ENCODE results near the gene MYORG.

MYORG gene

GRCh38 chr9:34387239-34387638, 10.5 kb upstream of the MYORG start:
- no peak overlapping the region for H3K27ac ChIP-seq (ENCODE audit: low read length)
- no peaks in the 10 kb centered on the region for H3K36me3 ChIP-seq (replicated peaks; ENCODE audit: insufficient read depth, low read length)
- H3F3A ChIP-seq (ENCODE audit: insufficient read depth, low read length): no peaks in the 10 kb centered on the region
- DNase-seq: no peak
- H3K27me3 ChIP-seq (replicated peaks; ENCODE audit: insufficient read depth, low read length): no peaks in the 10 kb centered on the region
- H4K20me1 ChIP-seq (ENCODE audit: insufficient read depth, low read length): no peaks in the 10 kb centered on the region
- no peak overlapping the region for H3K9ac ChIP-seq (ENCODE audit: low read length)
- H3K9me3 ChIP-seq (replicated peaks; ENCODE audit: insufficient read depth, low read length): no peaks in the 10 kb centered on the region
- no peak overlapping the region for H3K4me2 ChIP-seq (ENCODE audit: low read depth, low read length)
- no peaks in the 10 kb centered on the region for H3K79me2 ChIP-seq (ENCODE audit: low read length)
- no peaks in the 10 kb centered on the region for H3K4me1 ChIP-seq (ENCODE audit: low read length)
- no peak for TF ChIP-seq CTCF (IDR thresholded peaks at IDR 0.05; ENCODE audit: low read length)
- no peak for TF ChIP-seq EZH2 (optimal IDR thresholded peaks at IDR 0.05; ENCODE audit: low read depth, low read length)
- no peak for TF ChIP-seq EZH2phosphoT487 (IDR thresholded peaks at IDR 0.05; ENCODE audit: low read length)
- H2AFZ ChIP-seq (ENCODE audit: low read length): no peak overlapping the region
- H3K9me2 ChIP-seq (replicated peaks; ENCODE audit: insufficient read depth, low read length): no peaks in the 10 kb centered on the region
- H3K4me3 ChIP-seq (ENCODE audit: low read length): no peak overlapping the region

- Histone ChIP-seq H3K27ac (ENCODE audit: low read length) (no peak overlapping the region), H3F3A (ENCODE audit: insufficient read depth, low read length) (no peaks in the 10 kb centered on the region), H3K9ac (ENCODE audit: low read length) (no peak overlapping the region), H3K9me3 (replicated peaks; ENCODE audit: insufficient read depth, low read length) (no peaks in the 10 kb centered on the region), H4K20me1 (ENCODE audit: insufficient read depth, low read length) (no peaks in the 10 kb centered on the region), H3K4me2 (ENCODE audit: low read depth, low read length) (no peak overlapping the region), H3K79me2 (ENCODE audit: low read length) (no peaks in the 10 kb centered on the region), H3K27me3 (replicated peaks; ENCODE audit: insufficient read depth, low read length) (no peaks in the 10 kb centered on the region), H3K4me3 (ENCODE audit: low read length) (no peak overlapping the region), H2AFZ (ENCODE audit: low read length) (no peak overlapping the region), H3K4me1 (ENCODE audit: low read length) (no peaks in the 10 kb centered on the region), H3K36me3 (replicated peaks; ENCODE audit: insufficient read depth, low read length) (no peaks in the 10 kb centered on the region), H3K9me2 (replicated peaks; ENCODE audit: insufficient read depth, low read length) (no peaks in the 10 kb centered on the region)
- TF ChIP-seq EZH2 (optimal IDR thresholded peaks at IDR 0.05; ENCODE audit: low read depth, low read length): no peak
- TF ChIP-seq CTCF (IDR thresholded peaks at IDR 0.05; ENCODE audit: low read length): no peak
- no peak for TF ChIP-seq EZH2phosphoT487 (IDR thresholded peaks at IDR 0.05; ENCODE audit: low read length)
- DNase-seq: no peak
Observed at GRCh38 chr9:34386656-34387055, 10.0 kb upstream of the MYORG start.

GRCh38 chr9:34385561-34386230, 9.0 kb upstream of the MYORG start:
- TF ChIP-seq EZH2 (optimal IDR thresholded peaks at IDR 0.05; ENCODE audit: low read depth, low read length) (no peak), CTCF (IDR thresholded peaks at IDR 0.05; ENCODE audit: low read length) (no peak), EZH2phosphoT487 (IDR thresholded peaks at IDR 0.05; ENCODE audit: low read length) (no peak)
- no peak for DNase-seq
- Histone ChIP-seq H3K9ac (ENCODE audit: low read length) (no peak overlapping the region), H3K4me2 (ENCODE audit: low read depth, low read length) (no peak overlapping the region), H3K36me3 (replicated peaks; ENCODE audit: insufficient read depth, low read length) (no peaks in the 10 kb centered on the region), H4K20me1 (ENCODE audit: insufficient read depth, low read length) (no peaks in the 10 kb centered on the region), H3K27ac (ENCODE audit: low read length) (no peak overlapping the region), H3K4me3 (ENCODE audit: low read length) (no peak overlapping the region), H3K27me3 (replicated peaks; ENCODE audit: insufficient read depth, low read length) (no peaks in the 10 kb centered on the region), H3K9me3 (replicated peaks; ENCODE audit: insufficient read depth, low read length) (no peaks in the 10 kb centered on the region), H2AFZ (ENCODE audit: low read length) (no peak overlapping the region), H3K4me1 (ENCODE audit: low read length) (peaks cover 4% of the 10 kb centered on the region; the same call in 1 of the 2 replicates), H3K79me2 (ENCODE audit: low read length) (no peaks in the 10 kb centered on the region), H3K9me2 (replicated peaks; ENCODE audit: insufficient read depth, low read length) (no peaks in the 10 kb centered on the region), H3F3A (ENCODE audit: insufficient read depth, low read length) (no peaks in the 10 kb centered on the region)

Measured in MM.1S (cell line).